Stomach (tissue), 4 donors: ENCODE results near the gene KCNT2.

Experiments
- POLR2A ChIP-seq, 4 donors: fragments of 450-650 bp; IDR thresholded peaks; one replicate each; pipeline ENCODE4 v1.6.1; 2016; ENCODE audit warnings: antibody characterized with exemption in 4 of 4, control low read depth in 2 of 4, mild to moderate bottlenecking in 1 of 4, moderate library complexity in 1 of 4
- POLR2AphosphoS5 ChIP-seq, 3 donors: sonication (generic); formaldehyde crosslinking; IDR thresholded peaks; one replicate each; pipeline ENCODE4 v1.6.1; 2016; ENCODE audit warnings: antibody characterized with exemption in 3 of 3
- TF ChIP-seq, protein P1 (sequence below), 7 experiments: fragments of 450-650 bp in 4 of 7; fragments of 200-600 bp in 3 of 7; sonication (generic) in 3 of 7; IDR thresholded peaks; one replicate each; pipeline ENCODE4 v1.5.1; 2016 to 2019; ENCODE audit warnings: antibody characterized with exemption in 7 of 7, control low read depth in 2 of 7, mild to moderate bottlenecking in 1 of 7

GRCh38 chr1:196573226-196573625 lies 35.0 kb downstream of the KCNT2 start:
- TF ChIP-seq, protein P1, sequence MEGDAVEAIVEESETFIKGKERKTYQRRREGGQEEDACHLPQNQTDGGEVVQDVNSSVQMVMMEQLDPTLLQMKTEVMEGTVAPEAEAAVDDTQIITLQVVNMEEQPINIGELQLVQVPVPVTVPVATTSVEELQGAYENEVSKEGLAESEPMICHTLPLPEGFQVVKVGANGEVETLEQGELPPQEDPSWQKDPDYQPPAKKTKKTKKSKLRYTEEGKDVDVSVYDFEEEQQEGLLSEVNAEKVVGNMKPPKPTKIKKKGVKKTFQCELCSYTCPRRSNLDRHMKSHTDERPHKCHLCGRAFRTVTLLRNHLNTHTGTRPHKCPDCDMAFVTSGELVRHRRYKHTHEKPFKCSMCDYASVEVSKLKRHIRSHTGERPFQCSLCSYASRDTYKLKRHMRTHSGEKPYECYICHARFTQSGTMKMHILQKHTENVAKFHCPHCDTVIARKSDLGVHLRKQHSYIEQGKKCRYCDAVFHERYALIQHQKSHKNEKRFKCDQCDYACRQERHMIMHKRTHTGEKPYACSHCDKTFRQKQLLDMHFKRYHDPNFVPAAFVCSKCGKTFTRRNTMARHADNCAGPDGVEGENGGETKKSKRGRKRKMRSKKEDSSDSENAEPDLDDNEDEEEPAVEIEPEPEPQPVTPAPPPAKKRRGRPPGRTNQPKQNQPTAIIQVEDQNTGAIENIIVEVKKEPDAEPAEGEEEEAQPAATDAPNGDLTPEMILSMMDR (IDR thresholded peaks at IDR 0.05) = no peak
- no peak for TF ChIP-seq POLR2A (IDR thresholded peaks at IDR 0.05)
- no peak for TF ChIP-seq POLR2AphosphoS5 (IDR thresholded peaks at IDR 0.05)
